Skeletal muscle satellite cell (primary cell): ENCODE results near the gene PPIE.

Experiments
- H3K27me3 ChIP-seq: 2 replicates; pipeline ENCODE4 v1.7.0; 2013; ENCODE audit warnings: low read length; ENCODE audit not compliant: control insufficient read depth, insufficient read depth
- H3K36me3 ChIP-seq: 2 replicates; pipeline ENCODE4 v1.7.0; 2013; ENCODE audit warnings: mild to moderate bottlenecking, control low read depth, low read length; ENCODE audit not compliant: insufficient read depth
- H3K4me1 ChIP-seq: 2 replicates; pipeline ENCODE4 v1.7.0; 2013; ENCODE audit warnings: low read length; ENCODE audit not compliant: control insufficient read depth, insufficient read depth
- H3K4me2 ChIP-seq: 2 replicates; pipeline ENCODE4 v1.7.0; 2013; ENCODE audit warnings: mild to moderate bottlenecking, low read length
- H3K4me3 ChIP-seq: 2 replicates; pipeline ENCODE4 v1.7.0; 2013; ENCODE audit warnings: low read length
- H3K9ac ChIP-seq: 2 replicates; pipeline ENCODE4 v1.7.0; 2013; ENCODE audit warnings: mild to moderate bottlenecking, low read depth, low read length, moderate library complexity
- H3K9me3 ChIP-seq: replicated peaks from 2 replicates; pipeline ENCODE4 v1.7.0; 2013; ENCODE audit warnings: mild to moderate bottlenecking, control low read depth, low read length

PPIE gene

GRCh38 chr1:39698568-39698967, 40.1 kb upstream of the PPIE start:
- H3K4me1 ChIP-seq = no peaks in the 10 kb centered on the region
- H3K36me3 ChIP-seq = no peaks in the 10 kb centered on the region
- no peaks in the 10 kb centered on the region for H3K9me3 ChIP-seq
- H3K4me3 ChIP-seq = no peak overlapping the region
- peaks cover 54% of the 10 kb centered on the region for H3K27me3 ChIP-seq
- no peak overlapping the region for H3K9ac ChIP-seq
- H3K4me2 ChIP-seq = no peak overlapping the region

- Histone ChIP-seq H3K4me2 (no peak overlapping the region), H3K9me3 (no peaks in the 10 kb centered on the region), H3K27me3 (peaks cover 51% of the 10 kb centered on the region), H3K4me1 (no peaks in the 10 kb centered on the region), H3K36me3 (no peaks in the 10 kb centered on the region), H3K4me3 (no peak overlapping the region), H3K9ac (no peak overlapping the region)
These were observed 39.3 kb upstream of the PPIE start for GRCh38 chr1:39699419-39699818.

- Histone ChIP-seq H3K4me3 (no peak overlapping the region), H3K4me1 (no peaks in the 10 kb centered on the region), H3K9ac (no peak overlapping the region), H3K9me3 (no peaks in the 10 kb centered on the region), H3K36me3 (no peaks in the 10 kb centered on the region), H3K27me3 (peaks cover 44% of the 10 kb centered on the region), H3K4me2 (no peak overlapping the region)
These were observed 38.3 kb upstream of the PPIE start for GRCh38 chr1:39700348-39700747.

- no peaks in the 10 kb centered on the region for H3K36me3 ChIP-seq
- H3K9ac ChIP-seq = no peak overlapping the region
- H3K9me3 ChIP-seq = no peaks in the 10 kb centered on the region
- no peaks in the 10 kb centered on the region for H3K4me1 ChIP-seq
- H3K4me3 ChIP-seq = no peak overlapping the region
- no peak overlapping the region for H3K4me2 ChIP-seq
- H3K27me3 ChIP-seq = peaks cover 47% of the 10 kb centered on the region
These were observed 37.6 kb upstream of the PPIE start for GRCh38 chr1:39701049-39701439.

GRCh38 chr1:39704757-39705156, 33.9 kb upstream of the PPIE start:
- Histone ChIP-seq H3K27me3 (peaks cover 36% of the 10 kb centered on the region), H3K4me1 (no peaks in the 10 kb centered on the region), H3K9ac (no peak overlapping the region), H3K9me3 (no peaks in the 10 kb centered on the region), H3K4me3 (no peak overlapping the region), H3K36me3 (no peaks in the 10 kb centered on the region), H3K4me2 (no peak overlapping the region)

- no peaks in the 10 kb centered on the region for H3K4me1 ChIP-seq
- H3K4me2 ChIP-seq = no peak overlapping the region
- H3K9me3 ChIP-seq = no peaks in the 10 kb centered on the region
- H3K27me3 ChIP-seq = peaks cover 46% of the 10 kb centered on the region
- H3K9ac ChIP-seq = no peak overlapping the region
- H3K4me3 ChIP-seq = no peak overlapping the region
- no peaks in the 10 kb centered on the region for H3K36me3 ChIP-seq
These were observed 31.2 kb upstream of the PPIE start for GRCh38 chr1:39707506-39707905.

GRCh38 chr1:39711104-39711965, 27.3 kb upstream of the PPIE start:
- no peak overlapping the region for H3K4me2 ChIP-seq
- peaks cover 66% of the 10 kb centered on the region for H3K27me3 ChIP-seq
- H3K4me1 ChIP-seq = no peaks in the 10 kb centered on the region
- H3K4me3 ChIP-seq = no peak overlapping the region
- H3K36me3 ChIP-seq = no peaks in the 10 kb centered on the region
- H3K9ac ChIP-seq = no peak overlapping the region
- H3K9me3 ChIP-seq = no peaks in the 10 kb centered on the region

GRCh38 chr1:39711966-39712340, 26.7 kb upstream of the PPIE start:
- Histone ChIP-seq H3K27me3 (peaks cover 70% of the 10 kb centered on the region), H3K4me1 (no peaks in the 10 kb centered on the region), H3K36me3 (no peaks in the 10 kb centered on the region), H3K4me3 (no peak overlapping the region), H3K4me2 (no peak overlapping the region), H3K9ac (no peak overlapping the region), H3K9me3 (no peaks in the 10 kb centered on the region)

GRCh38 chr1:39713557-39713956, 25.1 kb upstream of the PPIE start:
- no peaks in the 10 kb centered on the region for H3K4me1 ChIP-seq
- H3K9me3 ChIP-seq = no peaks in the 10 kb centered on the region
- no peak overlapping the region for H3K4me2 ChIP-seq

GRCh38 chr1:39717809-39718208, 20.9 kb upstream of the PPIE start:
- H3K36me3 ChIP-seq = no peaks in the 10 kb centered on the region
- no peak overlapping the region for H3K4me3 ChIP-seq
- no peaks in the 10 kb centered on the region for H3K9me3 ChIP-seq
- no peak overlapping the region for H3K9ac ChIP-seq
- H3K4me2 ChIP-seq = no peak overlapping the region
- H3K27me3 ChIP-seq = peaks cover 68% of the 10 kb centered on the region
- no peaks in the 10 kb centered on the region for H3K4me1 ChIP-seq

More at GRCh38 chr1:39713557-39713956, 25.1 kb upstream of the PPIE start:
- Histone ChIP-seq H3K4me3 (no peak overlapping the region), H3K9ac (no peak overlapping the region), H3K36me3 (no peaks in the 10 kb centered on the region), H3K27me3 (peaks cover 78% of the 10 kb centered on the region)

GRCh38 chr1:39720094-39720999, 18.3 kb upstream of the PPIE start:
- Histone ChIP-seq H3K4me3 (no peak overlapping the region), H3K4me2 (no peak overlapping the region), H3K36me3 (no peaks in the 10 kb centered on the region), H3K27me3 (peaks cover 69% of the 10 kb centered on the region), H3K9ac (no peak overlapping the region), H3K9me3 (no peaks in the 10 kb centered on the region), H3K4me1 (no peaks in the 10 kb centered on the region)
